ENCODE data around the gene SCCPDH.
A peak's percentile ranks its signal among the peaks of the same experiment; 100 is the strongest.
"Not testable (repeated sequence)": the region's sequence is repeated elsewhere in the genome, so short reads cannot be mapped to it uniquely, and the experiment has no call there.

Gene SCCPDH

GRCh38 chr1:246724016-246724730, at the start of gene SCCPDH:
Gene SCCPDH, plus strand, starts transcription at chr1:246724409. Its CDS starts 14 bp downstream, at chr1:246724423.
- peak; percentile 19 for DNase-seq (ENCODE audit: low read depth)

GRCh38 chr1:246677842-246678241, 46.4 kb upstream of the SCCPDH start:
- no peak for DNase-seq (ENCODE audit: low read depth)

- no peak for DNase-seq (ENCODE audit: low read depth)
Observed at GRCh38 chr1:246678816-246679793, 45.1 kb upstream of the SCCPDH start.

GRCh38 chr1:246679794-246680177, 44.4 kb upstream of the SCCPDH start:
- DNase-seq (ENCODE audit: low read depth), result no peak

GRCh38 chr1:246680190-246680589, 44.0 kb upstream of the SCCPDH start:
- DNase-seq (ENCODE audit: low read depth), result no peak

GRCh38 chr1:246680696-246681130, 43.5 kb upstream of the SCCPDH start:
- no peak for DNase-seq (ENCODE audit: low read depth)

- no peak for DNase-seq (ENCODE audit: low read depth)
Observed at GRCh38 chr1:246681900-246682895, 42.0 kb upstream of the SCCPDH start.

GRCh38 chr1:246683521-246683920, 40.7 kb upstream of the SCCPDH start:
- no peak for DNase-seq (ENCODE audit: low read depth)

- no peak for DNase-seq (ENCODE audit: low read depth)
Observed at GRCh38 chr1:246687002-246687401, 37.2 kb upstream of the SCCPDH start.

- DNase-seq (ENCODE audit: low read depth), result no peak
Observed at GRCh38 chr1:246689409-246690008, 34.7 kb upstream of the SCCPDH start.

- DNase-seq (ENCODE audit: low read depth), result no peak
Observed at GRCh38 chr1:246690100-246690499, 34.1 kb upstream of the SCCPDH start.

- DNase-seq (ENCODE audit: low read depth), result no peak
Observed at GRCh38 chr1:246691622-246692495, 32.4 kb upstream of the SCCPDH start.

GRCh38 chr1:246694213-246694895, 29.9 kb upstream of the SCCPDH start:
- not testable (repeated sequence) for DNase-seq (ENCODE audit: low read depth)

GRCh38 chr1:246695136-246695535, 29.1 kb upstream of the SCCPDH start:
- no peak for DNase-seq (ENCODE audit: low read depth)

- no peak for DNase-seq (ENCODE audit: low read depth)
Observed at GRCh38 chr1:246695666-246696065, 28.5 kb upstream of the SCCPDH start.

GRCh38 chr1:246698466-246699094, 25.6 kb upstream of the SCCPDH start:
- no peak for DNase-seq (ENCODE audit: low read depth)

- peak; percentile 63 for DNase-seq (ENCODE audit: low read depth)
Observed at GRCh38 chr1:246699095-246699735, 25.0 kb upstream of the SCCPDH start.

- DNase-seq (ENCODE audit: low read depth), result no peak
Observed at GRCh38 chr1:246703581-246703980, 20.6 kb upstream of the SCCPDH start.

GRCh38 chr1:246705368-246705767, 18.8 kb upstream of the SCCPDH start:
- DNase-seq (ENCODE audit: low read depth), result peak; percentile 93
